Stimulated activated CD8-positive, alpha-beta memory T cell treated with anti-CD3 and anti-CD28 coated beads, Interleukin-7, amount 100 ng/mL, for 48 hours (primary cell): ENCODE results near the gene SPRR5.

Experiments
- DNase-seq, 2 donors: peaks; one replicate each; pipeline ENCODE4 v3.0.0-alpha.2; 2020; ENCODE audit warnings: low read depth in 1 of 2; ENCODE audit errors: extremely low read depth in 1 of 2

Gene SPRR5

DNA sequence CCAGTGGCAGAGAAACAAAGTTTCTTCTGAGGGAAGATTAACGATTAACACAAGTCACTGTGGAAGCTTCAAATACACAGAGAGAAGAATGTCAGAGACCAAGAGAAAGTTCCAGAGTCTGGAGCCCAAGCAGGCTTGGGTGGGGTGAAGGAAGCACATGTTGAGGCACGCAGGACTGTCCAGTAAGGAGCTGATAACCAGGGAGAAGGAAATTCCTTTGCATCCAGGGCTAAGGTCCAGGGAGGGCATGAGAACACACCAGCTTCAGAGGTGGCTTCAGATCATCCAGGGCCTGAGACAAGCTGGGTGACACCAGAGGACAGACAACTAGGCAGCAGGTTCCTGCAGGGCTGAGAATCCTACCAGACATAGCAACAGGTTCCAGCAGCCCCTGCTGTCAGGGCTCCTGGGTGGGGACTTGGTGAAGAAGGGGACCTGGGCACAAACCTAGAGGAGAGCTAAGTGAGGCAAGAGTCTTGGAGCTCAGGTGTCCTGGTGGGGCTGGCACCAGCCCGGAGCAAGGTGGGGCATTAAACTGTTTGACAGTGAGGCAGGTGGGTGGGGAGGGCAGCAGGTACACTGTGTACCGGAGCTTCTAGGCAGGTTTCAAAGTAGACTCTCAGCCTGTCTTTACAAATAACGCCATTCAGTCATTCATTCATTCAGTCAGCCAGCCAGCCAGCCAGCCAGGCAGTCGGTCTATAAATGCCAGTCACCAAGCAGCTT, 34.3 kb downstream of the SPRR5 start:
- DNase-seq: no peak

DNA sequence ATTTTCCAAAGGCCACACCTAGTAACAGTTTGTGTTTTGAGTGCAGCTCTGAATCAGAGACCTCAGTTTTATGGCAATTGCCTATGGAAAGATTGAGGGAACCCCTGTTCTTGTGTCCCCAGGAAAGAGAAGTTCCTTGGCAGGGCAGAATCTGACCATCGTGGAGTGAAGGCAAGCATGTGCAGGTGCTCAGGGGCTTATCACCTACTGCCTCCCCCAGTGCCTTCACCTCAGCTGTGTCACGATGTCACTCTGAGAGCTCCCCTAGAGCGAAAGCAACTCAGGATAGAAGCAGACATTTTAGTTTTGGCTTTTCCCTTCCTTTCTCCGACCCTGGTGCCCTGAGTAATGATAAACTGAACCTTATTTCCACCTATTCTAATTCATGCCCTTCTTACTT, 35.1 kb downstream of the SPRR5 start:
- no peak for DNase-seq

DNA sequence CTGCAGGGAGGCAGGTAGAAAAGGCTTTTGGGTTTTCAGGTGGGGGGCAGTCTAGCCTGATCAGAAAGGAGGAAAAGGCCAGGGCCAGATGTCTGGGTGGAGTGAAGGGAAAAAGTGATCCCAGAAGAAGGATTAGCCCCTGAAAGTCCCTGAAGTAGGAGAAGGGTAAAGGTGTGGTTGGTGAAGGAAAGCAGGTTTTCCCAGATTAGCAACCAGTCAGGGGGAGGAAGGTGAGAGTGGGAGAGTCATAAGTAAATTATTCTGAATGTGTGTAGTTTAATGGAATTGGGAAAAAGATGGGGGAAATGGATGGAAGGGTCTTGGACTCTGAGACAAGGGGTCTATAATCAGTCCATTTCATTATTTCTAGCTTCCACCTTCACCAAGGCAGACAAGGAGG, 36.2 kb downstream of the SPRR5 start:
- no peak for DNase-seq

DNA sequence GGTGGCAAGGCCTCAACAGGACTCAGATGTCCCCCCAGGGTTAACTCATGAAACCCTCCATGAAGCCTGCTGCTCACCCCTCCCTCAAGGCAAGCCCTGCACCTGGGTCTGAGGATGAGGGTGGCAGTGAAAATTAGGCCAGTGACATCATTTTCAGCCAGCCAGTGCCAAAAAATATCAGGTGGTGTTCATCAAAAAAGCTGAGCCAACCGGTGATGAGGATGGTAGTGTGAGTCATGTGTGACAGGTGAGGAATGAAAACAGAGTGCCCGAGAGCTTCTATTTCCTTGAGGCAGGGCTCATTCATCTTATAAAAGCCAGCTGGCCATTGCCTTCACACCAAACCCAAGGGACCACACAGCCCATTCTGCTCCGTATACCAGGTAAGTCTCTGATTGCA, 36.7 kb downstream of the SPRR5 start, which contains the start of gene SPRR1A:
SPRR1A (plus strand) TSS at position 339 of the 400 bp plus-strand sequence. CDS start 1,150 bp downstream, outside the sequence.
- no peak for DNase-seq

DNA sequence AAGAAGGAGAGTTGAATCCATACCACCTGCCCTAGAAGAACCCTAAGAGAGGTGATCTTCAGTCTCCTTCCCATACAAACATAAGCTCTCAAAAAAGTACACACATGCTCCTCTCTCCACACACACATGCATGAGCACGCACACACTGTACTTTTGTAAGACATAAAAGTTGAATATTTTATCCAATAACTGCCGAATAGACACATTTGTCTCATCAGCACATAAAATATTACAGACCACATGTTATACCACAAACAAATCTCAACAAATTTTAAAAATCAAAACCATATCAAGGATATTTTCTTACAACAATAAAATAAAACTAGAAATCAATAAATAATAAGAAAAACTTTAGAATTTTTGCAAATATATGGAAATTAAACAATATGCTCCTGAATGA, 39.6 kb downstream of the SPRR5 start:
- DNase-seq: no peak

DNA sequence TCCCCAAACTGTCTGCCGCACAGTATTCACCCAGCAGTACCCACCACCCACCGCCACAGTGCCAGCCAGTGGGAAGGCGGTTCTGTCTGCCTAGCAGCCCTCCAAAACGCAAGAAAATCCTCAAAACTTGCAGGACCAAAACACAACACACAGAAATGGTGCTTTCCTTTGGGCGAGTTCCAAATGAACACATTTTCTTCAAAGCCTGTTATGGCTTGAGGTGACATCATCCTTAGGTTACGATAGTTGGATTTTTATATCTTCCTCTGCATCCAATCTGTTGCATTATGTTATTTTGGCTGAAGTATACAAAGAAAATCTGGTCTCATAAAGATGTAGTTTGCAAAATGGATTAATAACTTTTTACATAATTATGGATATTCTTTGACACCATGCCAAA, 46.2 kb downstream of the SPRR5 start:
- DNase-seq: no peak

DNA sequence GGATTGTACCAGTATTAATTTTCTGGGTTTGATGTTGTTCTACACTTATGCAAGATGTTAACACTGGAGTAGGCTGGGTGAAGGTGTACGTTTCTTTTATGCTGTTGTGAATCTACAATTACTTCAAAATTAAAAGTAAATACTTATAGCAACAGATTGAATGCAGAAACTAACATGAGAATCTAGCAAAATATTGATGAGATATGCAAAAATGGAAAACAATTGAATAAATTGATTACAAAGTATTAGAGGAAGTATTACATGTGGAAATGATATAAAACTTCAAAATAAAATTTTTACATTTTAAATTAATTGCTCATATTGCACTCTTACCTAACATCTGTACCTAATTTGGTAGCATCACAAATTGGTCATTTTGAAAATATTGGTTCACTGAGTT, 48.8 kb downstream of the SPRR5 start:
- no peak for DNase-seq

DNA sequence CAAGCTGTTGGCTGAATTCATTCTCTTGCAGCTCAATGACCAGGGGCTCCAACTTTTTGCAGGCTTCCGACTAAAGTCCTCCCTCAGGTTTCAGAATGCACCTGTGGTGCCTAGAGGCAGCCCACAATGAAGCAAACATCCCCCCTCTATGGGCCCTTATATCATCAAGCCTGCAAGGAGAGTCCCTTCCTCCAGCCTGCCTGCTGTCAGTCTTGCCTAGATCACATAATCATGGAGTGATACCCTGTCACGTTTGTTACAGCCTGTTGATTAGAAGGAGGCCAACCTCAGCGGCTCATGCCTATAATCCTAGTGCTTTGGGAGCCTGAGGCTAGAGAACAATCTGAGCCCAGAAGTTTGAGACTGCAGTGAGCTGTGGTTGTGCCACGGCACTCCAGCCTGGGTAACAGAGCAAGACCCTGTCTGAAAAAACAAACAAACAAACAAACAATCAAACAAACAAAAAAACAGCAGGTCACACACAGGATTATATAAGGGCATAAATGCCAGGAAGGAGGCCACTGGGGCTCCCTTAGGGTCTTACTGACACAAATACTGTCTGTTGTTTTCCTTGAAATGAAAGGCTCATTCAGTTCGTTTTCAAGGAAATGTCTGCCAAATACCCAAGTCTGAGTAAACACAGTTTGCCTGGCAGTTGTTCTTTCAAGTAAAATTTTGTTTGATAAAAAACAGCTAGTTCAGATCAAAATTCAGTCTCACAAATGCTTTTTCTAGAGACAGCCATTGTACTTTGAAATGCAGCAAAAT, 49.8 kb downstream of the SPRR5 start:
- no peak for DNase-seq

DNA sequence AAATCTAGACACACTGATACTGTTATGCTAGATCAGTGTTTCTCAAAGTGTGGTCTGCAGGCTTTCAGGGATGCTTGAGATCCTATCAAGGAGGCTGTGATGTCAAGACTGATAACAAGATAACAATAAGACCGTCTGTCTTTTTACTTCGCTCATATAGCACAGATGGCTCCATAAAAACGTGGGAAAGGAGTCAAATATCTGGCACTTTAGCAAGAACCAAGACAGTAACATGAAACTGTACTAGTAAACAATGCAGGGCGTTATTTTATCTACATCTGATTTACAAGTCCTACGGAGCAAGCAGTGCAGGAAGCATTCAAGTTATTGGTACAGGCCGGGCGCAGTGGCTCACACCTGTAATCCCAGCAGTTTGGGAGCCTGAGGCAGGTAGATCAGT, 50.9 kb downstream of the SPRR5 start:
- no peak for DNase-seq

DNA sequence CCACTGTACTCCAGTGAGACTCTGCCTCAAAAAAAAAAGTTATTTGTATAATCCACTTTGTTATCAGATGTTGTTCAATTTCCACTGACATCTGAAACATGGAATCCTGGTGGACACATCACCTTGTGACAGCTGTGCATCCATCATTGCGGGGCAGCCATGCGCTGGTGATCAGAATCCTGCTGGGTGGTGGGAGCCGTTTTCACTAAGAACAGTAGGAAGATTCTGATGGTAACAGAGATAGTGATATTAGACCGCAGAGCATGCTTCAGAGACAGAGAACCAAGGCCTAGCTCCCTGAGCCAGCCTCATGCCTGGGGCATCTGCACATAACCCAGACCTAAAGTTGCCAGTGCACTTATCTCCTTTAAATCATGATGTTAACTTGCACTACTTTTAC, 51.5 kb downstream of the SPRR5 start:
- no peak for DNase-seq
